Esophagus squamous epithelium (tissue), 5 donors: ENCODE measurements around the gene KCNK7. TPM values are rescaled to one million over a fixed set of nuclear protein-coding genes. Genes with fewer than 3 reads are reported as not detected.

Experiments used
- DNase-seq: peaks from one replicate; lab custom pipeline; 2025; lab: John Stamatoyannopoulos, UW
- H3K27ac ChIP-seq, 4 donors: fragments of 200-600 bp; sonication (generic); one replicate each; pipeline ENCODE4 v1.5.1; 2016 to 2019; ENCODE audit warnings: mild to moderate bottlenecking in 1 of 4
- H3K27me3 ChIP-seq, 4 donors: fragments of 200-600 bp; sonication (generic); 1 replicate in 3 of 4; 2 replicates in 1 of 4; pipeline versions ENCODE4 v1.5.1 to v1.6.0; 2017 to 2021; ENCODE audit warnings: antibody characterized with exemption in 1 of 4
- H3K36me3 ChIP-seq, 3 donors: fragments of 200-600 bp; sonication (generic); one replicate each; pipeline ENCODE4 v1.5.1; 2016 to 2019
- H3K4me1 ChIP-seq, 3 donors: fragments of 200-600 bp; sonication (generic); one replicate each; pipeline ENCODE4 v1.5.1; 2017 to 2019
- H3K4me3 ChIP-seq, 4 donors: fragments of 200-600 bp; sonication (generic); 1 replicate in 3 of 4; 2 replicates in 1 of 4; pipeline ENCODE4 v1.5.1; 2016 to 2019; ENCODE audit warnings: mild to moderate bottlenecking in 2 of 4, moderate library complexity in 1 of 4
- H3K9me3 ChIP-seq, 3 donors: fragments of 200-600 bp; sonication (generic); one replicate each; pipeline ENCODE4 v1.5.1; 2016 to 2019
- CTCF ChIP-seq, 6 experiments: fragments of 450-650 bp in 4 of 6; fragments of 200-600 bp in 2 of 6; sonication (generic) in 2 of 6; IDR thresholded peaks; one replicate each; pipeline ENCODE4 v1.5.1; 2016 to 2019; ENCODE audit warnings: antibody characterized with exemption in 6 of 6, mild to moderate bottlenecking in 4 of 6, moderate library complexity in 4 of 6
- POLR2A ChIP-seq, 4 donors: fragments of 450-650 bp; IDR thresholded peaks; one replicate each; pipeline ENCODE4 v1.6.1; 2017; ENCODE audit warnings: antibody characterized with exemption in 4 of 4, mild to moderate bottlenecking in 4 of 4, moderate library complexity in 3 of 4
- WGBS, 2 donors: methylation state at CpG; one replicate each; pipeline ENCODE4 v1.1.5; 2018; 5-methylcytosine and 5-hydroxymethylcytosine counted together
- intact Hi-C: fragments of 100-400 bp; cut with DNase I; formaldehyde crosslinking; loops from one replicate; pipeline ENCODE4 v1.15.0; 2022
- total RNA-seq, 4 donors: library from RNA; depleted of rRNA; stranded (reverse); fragments of >200 nt; gene quantifications; one replicate each; pipeline ENCODE4 v1.1.0, GENCODE V29; 2016
- donor health status: DM: yes; HTN: yes; CAD: no.

Gene KCNK7
- total RNA-seq, 4 donors from 2014 or later: 5.5 to 22.5 (median 15.2) TPM

DNA sequence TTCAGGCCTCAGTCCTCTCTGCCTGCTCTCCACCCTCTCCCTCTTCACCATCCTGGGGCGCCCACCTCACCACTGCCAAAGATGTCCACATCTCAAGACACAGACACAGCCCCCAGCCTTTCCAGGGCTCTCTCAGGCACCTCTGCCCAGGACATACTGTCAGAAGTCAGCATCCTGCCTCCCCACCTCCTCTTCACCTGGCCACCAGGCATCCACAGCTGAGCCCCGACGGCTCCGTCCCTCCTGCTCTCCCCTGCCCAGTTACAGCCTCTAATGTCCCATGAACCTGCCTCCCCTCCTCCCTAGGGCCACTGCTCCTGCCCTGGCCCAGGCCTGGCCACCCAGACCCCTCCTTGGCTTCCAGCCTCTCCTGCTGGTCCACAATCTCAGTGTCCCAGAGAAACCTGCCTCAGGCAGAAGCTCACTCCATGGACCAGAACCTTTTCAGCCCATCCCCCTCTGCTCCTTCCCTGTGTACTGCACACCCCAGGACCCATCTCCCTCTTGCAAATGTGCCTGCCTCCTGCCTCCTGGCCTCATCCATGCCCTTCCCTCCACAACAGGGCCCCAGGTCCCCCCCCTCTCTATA is 40.7 kb downstream of the KCNK7 start:
- WGBS, 2 donors: 88 to 90% methylated on average over 4 of the region's 4 CpGs
- TF ChIP-seq CTCF (IDR thresholded peaks at IDR 0.05): no peak
- no peak for TF ChIP-seq POLR2A (IDR thresholded peaks at IDR 0.05)
- no peak for DNase-seq
- Histone ChIP-seq H3K27ac (peak overlapping the region; percentile 16 to 95 (median 92)), H3K4me3 (no peak overlapping the region), H3K27me3 (no peaks in the 10 kb centered on the region), H3K9me3 (no peaks in the 10 kb centered on the region), H3K4me1 (peaks cover 46 to 91% (median 60%) of the 10 kb centered on the region in 3 donors), H3K36me3 (peaks cover 0 to 32% (median 0%) of the 10 kb centered on the region in 3 donors)
- intact Hi-C loops: no loop called here

DNA sequence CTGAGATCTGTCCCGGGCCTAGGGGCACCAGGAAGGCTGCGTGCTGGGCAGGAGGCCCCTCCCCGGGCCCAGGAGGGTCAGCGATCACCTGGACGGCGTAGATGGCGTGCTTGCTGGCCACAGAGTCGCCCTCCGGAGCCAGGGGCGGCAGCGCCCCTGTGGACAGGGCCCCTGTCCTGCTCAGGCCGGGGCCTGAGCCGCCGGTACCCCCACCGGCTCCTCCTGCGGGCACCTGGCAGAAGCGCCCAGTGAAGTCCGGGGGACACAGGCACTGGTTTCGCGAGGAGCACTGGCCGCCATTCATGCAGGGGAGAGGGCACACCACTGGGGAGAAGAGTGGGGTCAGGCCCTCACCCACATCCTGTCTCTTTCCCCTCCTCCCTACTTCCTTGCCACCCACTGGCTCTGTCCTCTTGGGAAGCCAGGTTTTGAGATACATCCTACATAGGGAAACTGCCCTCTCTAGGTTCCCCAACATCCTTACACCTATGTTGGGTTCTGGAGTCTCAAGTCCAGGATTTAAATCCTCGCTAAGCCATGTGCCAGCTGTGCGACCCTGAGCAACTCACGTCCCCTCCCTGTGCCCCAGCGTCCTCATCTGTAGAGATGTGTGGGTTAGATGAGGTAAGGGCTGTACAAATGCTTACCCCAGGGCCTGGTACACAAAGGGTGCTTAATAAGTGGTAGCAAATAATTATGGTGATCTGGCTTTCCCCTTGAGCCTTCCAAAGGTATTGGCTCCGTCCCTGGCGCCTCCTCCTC is 41.4 kb downstream of the KCNK7 start:
- Histone ChIP-seq H3K4me1 (peaks cover 39 to 84% (median 53%) of the 10 kb centered on the region in 3 donors), H3K27me3 (no peaks in the 10 kb centered on the region), H3K27ac (peak overlapping the region in 1 of 4 donors; percentile 91), H3K9me3 (no peaks in the 10 kb centered on the region), H3K36me3 (peaks cover 0 to 32% (median 0%) of the 10 kb centered on the region in 3 donors), H3K4me3 (no peak overlapping the region)
- WGBS, 2 donors: 79 to 81% methylated on average over 6 to 9 of the region's 27 CpGs
- TF ChIP-seq CTCF (IDR thresholded peaks at IDR 0.05) (no peak), POLR2A (IDR thresholded peaks at IDR 0.05) (no peak)
- DNase-seq: no peak
- intact Hi-C loops: no loop called here

- peaks cover 32 to 76% (median 46%) of the 10 kb centered on the region in 3 donors for H3K4me1 ChIP-seq
- H3K27me3 ChIP-seq: no peaks in the 10 kb centered on the region
- H3K4me3 ChIP-seq: no peak overlapping the region
- H3K9me3 ChIP-seq: no peaks in the 10 kb centered on the region
- H3K36me3 ChIP-seq: peaks cover 0 to 36% (median 0%) of the 10 kb centered on the region in 3 donors
- H3K27ac ChIP-seq: no peak overlapping the region
- intact Hi-C loops: no loop called here
- TF ChIP-seq POLR2A (IDR thresholded peaks at IDR 0.05) (no peak), CTCF (IDR thresholded peaks at IDR 0.05) (no peak)
- no peak for DNase-seq
- 58 to 83% methylated on average over 5 to 8 of the region's 37 CpGs for WGBS, 2 donors
Observed at GRCh38 chr11:65553301-65554001, 42.1 kb downstream of the KCNK7 start.

DNA sequence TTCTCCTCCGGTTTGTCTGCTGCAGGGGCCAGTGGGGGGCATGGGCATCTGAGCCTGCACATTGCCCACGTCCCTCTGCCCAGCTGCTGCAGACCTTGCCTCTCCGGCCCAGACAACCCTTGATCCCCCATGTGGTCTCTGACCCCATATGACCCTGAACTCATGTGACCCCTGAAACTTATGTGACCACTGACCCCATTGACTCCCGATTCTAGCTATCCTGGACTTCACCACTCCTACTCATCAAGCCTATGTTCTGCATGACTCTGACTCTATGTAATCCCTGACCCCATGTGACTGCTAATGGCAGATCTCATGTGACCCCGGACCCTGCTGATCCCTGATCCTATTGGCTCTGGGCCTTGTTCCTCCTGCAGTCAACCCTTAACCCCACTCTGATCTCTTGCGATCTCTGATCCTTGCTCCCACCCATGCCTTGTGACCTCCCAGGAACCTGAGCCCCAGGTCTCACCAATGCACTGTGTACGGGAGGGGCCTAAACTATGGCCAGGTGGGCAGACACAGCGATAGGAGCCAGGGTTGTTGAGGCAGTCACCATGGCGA is 43.1 kb downstream of the KCNK7 start:
- DNase-seq: no peak
- Histone ChIP-seq H3K4me1 (peaks cover 32 to 70% (median 44%) of the 10 kb centered on the region in 3 donors), H3K36me3 (peaks cover 0 to 45% (median 0%) of the 10 kb centered on the region in 3 donors), H3K27ac (peak overlapping the region in 1 of 4 donors; percentile 42), H3K9me3 (no peaks in the 10 kb centered on the region), H3K27me3 (no peaks in the 10 kb centered on the region), H3K4me3 (no peak overlapping the region)
- TF ChIP-seq CTCF (IDR thresholded peaks at IDR 0.05) (peak in 1 of 6 experiments; percentile 1), POLR2A (IDR thresholded peaks at IDR 0.05) (no peak)
- intact Hi-C loops: no loop called here
- 71 to 92% methylated on average over 4 to 5 of the region's 9 CpGs for WGBS, 2 donors
